Measurements from ENCODE around the gene HS6ST1. TPM values are rescaled to one million over a fixed set of nuclear protein-coding genes. Genes with fewer than 3 reads are reported as not detected.
"Not testable (repeated sequence)": the region's sequence is repeated elsewhere in the genome, so short reads cannot be mapped to it uniquely, and the experiment has no call there.

Gene HS6ST1
- total RNA-seq, 1 donor from 2014 or later, result 68.5 TPM

DNA sequence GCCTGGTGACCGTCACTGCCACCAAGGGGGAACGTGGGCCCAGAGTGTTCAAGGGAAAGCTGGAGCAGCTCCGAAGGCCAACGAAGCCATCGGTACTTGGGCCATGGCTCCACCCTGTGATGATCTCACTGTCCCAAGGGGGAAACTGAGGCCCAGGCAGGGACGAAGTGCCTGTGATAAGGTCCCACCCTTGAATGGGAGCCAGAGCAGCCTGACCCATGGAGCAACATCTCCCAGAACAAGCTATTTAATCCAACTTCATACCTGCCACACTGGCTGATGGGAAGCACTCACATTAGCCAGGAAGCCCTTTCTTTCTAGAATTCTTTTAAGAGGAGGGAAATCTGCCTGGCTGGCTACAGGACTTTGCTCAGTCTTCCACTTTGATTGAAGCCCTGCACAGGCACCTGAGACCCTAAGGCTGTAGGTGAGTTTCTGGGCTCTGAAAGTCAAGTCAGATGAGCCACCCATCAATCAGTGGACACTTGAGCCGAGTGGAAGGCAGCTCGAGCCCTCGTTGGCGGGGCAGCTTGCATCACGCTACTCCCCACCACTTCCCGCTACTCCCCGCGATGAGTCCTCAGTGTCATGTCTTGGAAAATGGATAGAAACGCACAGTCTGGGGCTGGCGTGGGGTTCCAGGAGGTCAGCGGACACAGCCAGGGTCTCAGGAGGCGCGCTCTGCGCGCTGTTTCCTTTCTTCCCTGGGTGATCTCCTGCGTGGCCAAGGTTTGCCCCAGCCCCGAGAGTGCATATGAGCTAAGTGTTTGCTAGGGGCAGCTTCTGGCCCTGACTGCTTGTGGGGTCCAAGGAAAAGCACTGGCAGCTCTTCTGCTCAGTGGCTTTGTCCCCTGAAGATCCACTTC lies 2.5 kb upstream of the HS6ST1 start:
- Histone ChIP-seq H3K27me3 (no peaks in the 10 kb centered on the region), H3K4me3 (peak overlapping the region in 1 of 2 donors; percentile 91), H3K9me3 (no peaks in the 10 kb centered on the region), H3K36me3 (no peaks in the 10 kb centered on the region), H3K27ac (no peak overlapping the region), H3K4me1 (peaks cover 65% of the 10 kb centered on the region)
- no peak for TF ChIP-seq POLR2A (IDR thresholded peaks at IDR 0.05)
- TF ChIP-seq, protein P1, sequence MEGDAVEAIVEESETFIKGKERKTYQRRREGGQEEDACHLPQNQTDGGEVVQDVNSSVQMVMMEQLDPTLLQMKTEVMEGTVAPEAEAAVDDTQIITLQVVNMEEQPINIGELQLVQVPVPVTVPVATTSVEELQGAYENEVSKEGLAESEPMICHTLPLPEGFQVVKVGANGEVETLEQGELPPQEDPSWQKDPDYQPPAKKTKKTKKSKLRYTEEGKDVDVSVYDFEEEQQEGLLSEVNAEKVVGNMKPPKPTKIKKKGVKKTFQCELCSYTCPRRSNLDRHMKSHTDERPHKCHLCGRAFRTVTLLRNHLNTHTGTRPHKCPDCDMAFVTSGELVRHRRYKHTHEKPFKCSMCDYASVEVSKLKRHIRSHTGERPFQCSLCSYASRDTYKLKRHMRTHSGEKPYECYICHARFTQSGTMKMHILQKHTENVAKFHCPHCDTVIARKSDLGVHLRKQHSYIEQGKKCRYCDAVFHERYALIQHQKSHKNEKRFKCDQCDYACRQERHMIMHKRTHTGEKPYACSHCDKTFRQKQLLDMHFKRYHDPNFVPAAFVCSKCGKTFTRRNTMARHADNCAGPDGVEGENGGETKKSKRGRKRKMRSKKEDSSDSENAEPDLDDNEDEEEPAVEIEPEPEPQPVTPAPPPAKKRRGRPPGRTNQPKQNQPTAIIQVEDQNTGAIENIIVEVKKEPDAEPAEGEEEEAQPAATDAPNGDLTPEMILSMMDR (IDR thresholded peaks at IDR 0.05), result no peak
- TF ChIP-seq POLR2AphosphoS5 (IDR thresholded peaks at IDR 0.05; ENCODE audit: insufficient read depth in 1 of 2, low read depth in 1 of 2), result peak in 1 of 2 donors; percentile 34
- intact Hi-C loops (cut with DNase I), result loop anchor here (10.0 kb wide), 1 partner anchor 414 kb away; no protein-coding TSS in a partner anchor
- DNase-seq (ENCODE audit: extremely low spot score in 2 of 2), result peak in 1 of 2 donors; percentile 92

DNA sequence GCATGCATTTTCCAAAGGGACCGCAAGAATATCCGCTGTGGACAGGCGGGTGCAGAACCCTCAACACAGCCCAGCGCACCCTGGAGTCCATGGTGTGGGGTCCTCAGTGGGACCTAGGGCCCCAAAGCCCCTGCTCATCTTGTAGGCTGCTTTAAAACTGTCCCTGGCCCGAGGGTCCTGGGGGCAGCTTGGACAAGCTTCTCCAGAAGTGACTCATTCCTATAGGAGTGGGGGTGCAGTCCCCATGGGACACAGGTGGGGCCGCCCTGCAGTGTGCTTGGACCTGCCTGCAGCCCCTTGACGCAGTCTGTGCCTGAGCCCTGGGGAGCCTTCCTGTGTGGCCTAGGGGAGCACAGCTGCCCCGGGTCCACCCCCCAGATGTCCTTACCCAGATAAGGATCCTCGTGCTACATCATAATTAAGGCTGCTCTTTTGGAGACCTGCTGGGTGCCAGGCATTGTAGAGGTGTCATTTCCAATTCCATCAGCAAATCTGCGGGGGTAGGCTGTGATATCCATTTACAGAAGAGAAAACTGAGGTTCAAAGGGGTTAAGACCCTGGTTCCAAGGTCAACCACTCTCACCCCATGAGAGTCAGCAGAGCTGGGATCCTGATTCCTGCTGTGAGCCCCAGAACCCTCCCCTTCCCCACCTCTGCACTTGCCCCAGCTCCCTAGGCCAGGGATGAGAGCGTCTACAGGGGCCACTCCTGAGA lies 1.7 kb upstream of the HS6ST1 start:
- Histone ChIP-seq H3K4me3 (no peak overlapping the region), H3K9me3 (no peaks in the 10 kb centered on the region), H3K4me1 (peaks cover 66% of the 10 kb centered on the region), H3K27me3 (no peaks in the 10 kb centered on the region), H3K36me3 (no peaks in the 10 kb centered on the region), H3K27ac (no peak overlapping the region)
- peak in 1 of 2 donors; percentile 88 for DNase-seq (ENCODE audit: extremely low spot score in 2 of 2)
- TF ChIP-seq POLR2AphosphoS5 (IDR thresholded peaks at IDR 0.05; ENCODE audit: insufficient read depth in 1 of 2, low read depth in 1 of 2) (no peak), POLR2A (IDR thresholded peaks at IDR 0.05) (no peak)
- TF ChIP-seq, protein P1 (IDR thresholded peaks at IDR 0.05), result no peak
- intact Hi-C loops (cut with DNase I), result loop anchor here (10.0 kb wide), 1 partner anchor 414 kb away; no protein-coding TSS in a partner anchor

DNA sequence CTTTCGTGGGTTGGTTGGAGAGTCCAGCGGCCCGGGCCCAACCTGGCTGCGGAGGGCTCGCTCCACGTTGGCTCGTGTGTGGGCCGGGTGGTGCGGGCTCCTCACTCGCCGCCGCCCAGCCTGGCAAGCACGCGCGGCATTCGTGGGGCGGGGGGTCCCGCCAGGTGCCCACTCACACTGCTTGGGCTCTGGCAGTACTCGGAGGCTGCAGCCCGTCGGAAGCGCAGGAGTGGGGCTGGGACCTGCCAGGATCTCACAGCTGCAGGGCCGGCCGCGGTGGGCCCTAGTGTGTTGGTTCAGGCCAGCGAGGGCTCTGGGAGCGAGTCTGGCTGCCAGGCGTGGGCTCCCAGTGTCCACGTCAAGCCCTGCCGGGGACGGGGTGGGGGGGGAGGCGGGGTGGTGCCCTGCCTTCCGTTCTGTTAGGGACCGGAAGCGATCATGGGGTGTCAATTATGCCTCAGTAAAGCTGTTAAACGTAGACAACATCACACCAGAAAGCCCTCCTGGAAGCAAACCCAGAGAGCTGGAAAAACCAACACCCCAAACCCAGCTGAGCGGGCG lies 1.0 kb upstream of the HS6ST1 start:
- H3K27me3 ChIP-seq, result no peaks in the 10 kb centered on the region
- no peaks in the 10 kb centered on the region for H3K36me3 ChIP-seq
- peak; percentile 79 to 95 for DNase-seq (ENCODE audit: extremely low spot score in 2 of 2)
- intact Hi-C loops (cut with DNase I), result loop anchor here (10.0 kb wide), 2 partner anchors 145 to 415 kb away; no protein-coding TSS in a partner anchor
- peak overlapping the region; percentile 75 to 77 for H3K4me3 ChIP-seq
- H3K27ac ChIP-seq, result peak overlapping the region; percentile 83
- TF ChIP-seq, protein P1 (IDR thresholded peaks at IDR 0.05), result no peak
- TF ChIP-seq POLR2A (IDR thresholded peaks at IDR 0.05), result no peak
- TF ChIP-seq POLR2AphosphoS5 (IDR thresholded peaks at IDR 0.05; ENCODE audit: insufficient read depth in 1 of 2, low read depth in 1 of 2), result no peak
- H3K9me3 ChIP-seq, result no peaks in the 10 kb centered on the region
- peaks cover 68% of the 10 kb centered on the region for H3K4me1 ChIP-seq

DNA sequence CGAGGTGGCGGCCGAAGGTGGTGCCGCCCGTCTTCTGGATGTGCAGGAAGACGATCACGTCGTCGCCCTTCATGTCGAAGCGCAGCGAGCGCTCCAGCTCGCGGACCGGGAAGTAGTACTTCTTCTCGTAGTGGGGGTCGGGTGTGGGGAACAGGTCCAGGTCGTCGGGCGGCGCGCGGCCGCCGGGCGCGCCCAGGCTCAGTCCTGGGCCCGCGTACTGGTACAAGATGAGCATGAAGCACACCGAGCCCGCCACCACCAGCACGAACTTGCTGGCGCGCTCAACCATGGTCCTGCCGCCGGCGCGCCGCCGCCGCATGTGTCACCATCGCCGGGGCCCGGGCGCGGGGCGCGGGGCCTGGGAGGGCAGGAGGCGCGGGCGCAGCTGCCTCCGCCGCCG lies 423 bp downstream of the HS6ST1 start:
- peaks cover 82% of the 10 kb centered on the region for H3K4me1 ChIP-seq
- not testable (repeated sequence) for H3K27ac ChIP-seq, H3K36me3 ChIP-seq, H3K9me3 ChIP-seq, H3K27me3 ChIP-seq
- intact Hi-C loops (cut with DNase I), result loop anchor here (10.0 kb wide), 1 partner anchor 143 kb away; no protein-coding TSS in a partner anchor
- peak overlapping the region; percentile 77 to 92 for H3K4me3 ChIP-seq
- peak in 1 of 2 donors; percentile 82 for DNase-seq (ENCODE audit: extremely low spot score in 2 of 2)

DNA sequence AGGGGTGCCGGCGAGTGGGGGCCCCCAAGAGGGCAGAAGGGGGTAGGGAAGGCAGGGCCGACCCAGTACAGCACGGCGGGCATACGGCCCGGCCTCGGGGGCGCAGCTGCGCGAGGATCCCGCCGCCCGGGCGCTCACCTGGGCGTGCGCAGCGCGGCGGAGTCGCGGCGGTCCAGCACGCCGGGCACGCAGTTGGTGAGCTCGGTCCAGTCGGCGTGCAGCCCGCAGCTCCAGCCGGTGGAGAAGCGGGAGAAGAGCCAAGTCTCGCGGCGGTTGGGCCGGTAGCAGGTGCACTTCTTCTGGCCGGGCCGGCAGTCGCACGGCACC lies 806 bp downstream of the HS6ST1 start:
- H3K9me3 ChIP-seq; H3K36me3 ChIP-seq; H3K27me3 ChIP-seq; DNase-seq (ENCODE audit: extremely low spot score in 2 of 2): not testable (repeated sequence)
- Histone ChIP-seq H3K27ac (peak overlapping the region; percentile 62), H3K4me1 (peaks cover 80% of the 10 kb centered on the region), H3K4me3 (peak overlapping the region; percentile 77 to 92)
- intact Hi-C loops (cut with DNase I), result loop anchor here (10.0 kb wide), 1 partner anchor 143 kb away; no protein-coding TSS in a partner anchor
